GM19238 (cell line): ENCODE measurements around the gene ABCA12.
"Not testable (repeated sequence)": the region's sequence is repeated elsewhere in the genome, so short reads cannot be mapped to it uniquely, and the experiment has no call there.

Experiments
- DNase-seq: peaks from one replicate; pipeline ENCODE4 v3.0.0; 2011; ENCODE audit warnings: low spot score; ENCODE audit not compliant: insufficient read length

The ABCA12 gene

DNA sequence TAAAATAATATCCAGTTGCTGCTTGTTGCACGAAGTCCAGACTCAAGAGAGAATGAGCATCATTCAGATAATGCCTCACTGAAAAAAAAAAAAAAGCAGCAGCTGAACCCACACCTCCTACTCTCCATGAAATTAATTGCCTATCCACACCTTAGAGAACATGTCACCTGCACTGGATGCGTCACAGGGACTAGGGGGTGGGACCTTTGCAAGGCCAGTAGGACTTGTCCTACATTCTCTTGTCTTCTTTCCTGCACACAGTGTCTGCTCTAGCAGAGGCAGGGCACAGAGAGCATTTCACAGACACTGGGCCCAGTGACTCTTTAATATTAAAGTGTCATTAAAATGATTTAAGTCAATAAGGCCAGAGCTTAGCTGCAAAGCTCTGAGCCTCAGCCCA, at the start of gene ABCA12:
Gene ABCA12, minus strand, starts transcription at position 148 of the 400 bp plus-strand sequence. CDS start 418 bp downstream, outside the sequence.
- no peak for DNase-seq

- DNase-seq: no peak
Measured at GRCh38 chr2:215188078-215188477, 49.7 kb upstream of the ABCA12 start.

GRCh38 chr2:215186021-215186420, 47.6 kb upstream of the ABCA12 start:
- no peak for DNase-seq

DNA sequence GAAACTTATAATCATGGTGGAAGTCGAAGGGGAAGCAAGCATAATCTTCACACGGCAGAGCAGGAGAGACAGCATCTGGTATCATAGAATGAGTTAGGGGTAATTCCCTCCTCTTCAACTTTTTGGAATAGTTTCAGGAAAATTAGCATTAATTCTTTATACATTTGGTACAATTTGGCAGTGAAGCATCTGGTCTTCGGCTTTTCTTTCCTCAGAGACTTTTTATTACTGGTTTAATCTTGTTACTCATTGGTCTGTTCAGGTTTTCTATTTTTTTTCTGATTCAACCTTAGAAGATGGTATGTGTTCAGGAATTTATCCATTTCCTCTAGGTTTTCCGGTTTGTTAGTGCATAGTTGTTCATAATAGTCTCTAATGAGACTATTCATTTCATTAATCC, 39.7 kb upstream of the ABCA12 start:
- no peak for DNase-seq

DNA sequence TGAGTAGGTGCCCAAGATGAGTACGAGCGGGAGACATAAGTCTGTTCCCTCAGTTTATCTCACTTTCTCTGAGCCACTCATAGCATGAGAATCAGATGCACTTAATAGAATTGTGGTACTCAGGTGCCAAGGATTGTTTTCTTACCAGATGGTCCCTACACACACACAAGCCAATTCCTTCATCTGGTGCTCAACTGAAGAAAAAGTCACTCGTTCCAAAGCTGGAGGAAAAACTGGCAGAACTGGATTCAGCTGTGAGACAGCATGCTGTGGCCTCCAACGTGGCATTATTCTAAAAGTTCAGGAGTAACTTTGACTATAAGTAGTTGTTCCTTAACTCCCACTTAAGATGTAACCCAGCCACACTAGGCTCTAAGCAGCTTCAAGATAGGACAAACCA, 33.4 kb upstream of the ABCA12 start:
- DNase-seq: no peak

GRCh38 chr2:215171151-215171550, 32.7 kb upstream of the ABCA12 start:
- no peak for DNase-seq

- not testable (repeated sequence) for DNase-seq
Measured at GRCh38 chr2:215166505-215166904, 28.1 kb upstream of the ABCA12 start.

DNA sequence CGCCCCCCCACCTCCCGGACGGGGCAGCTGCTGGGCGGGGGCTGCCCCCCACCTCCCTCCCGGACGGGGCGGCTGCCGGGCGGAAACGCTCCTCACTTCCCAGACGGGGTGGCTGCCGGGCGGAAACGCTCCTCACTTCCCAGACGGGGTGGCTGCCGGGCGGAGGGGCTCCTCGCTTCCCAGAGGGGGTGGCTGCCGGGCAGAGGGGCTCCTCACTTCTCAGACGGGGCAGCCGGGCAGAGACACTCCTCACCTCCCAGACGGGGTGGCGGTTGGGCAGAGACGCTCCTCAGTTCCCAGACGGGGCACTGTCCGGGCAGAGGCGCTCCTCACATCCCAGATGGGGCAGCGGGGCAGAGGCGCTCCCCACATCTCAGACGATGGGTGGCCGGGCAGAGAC, 24.9 kb upstream of the ABCA12 start:
- DNase-seq: not testable (repeated sequence)

GRCh38 chr2:215161301-215161829, 22.9 kb upstream of the ABCA12 start:
- DNase-seq: no peak

GRCh38 chr2:215160081-215160480, 21.7 kb upstream of the ABCA12 start:
- no peak for DNase-seq

GRCh38 chr2:215156453-215156852, 18.0 kb upstream of the ABCA12 start:
- DNase-seq: no peak

DNA sequence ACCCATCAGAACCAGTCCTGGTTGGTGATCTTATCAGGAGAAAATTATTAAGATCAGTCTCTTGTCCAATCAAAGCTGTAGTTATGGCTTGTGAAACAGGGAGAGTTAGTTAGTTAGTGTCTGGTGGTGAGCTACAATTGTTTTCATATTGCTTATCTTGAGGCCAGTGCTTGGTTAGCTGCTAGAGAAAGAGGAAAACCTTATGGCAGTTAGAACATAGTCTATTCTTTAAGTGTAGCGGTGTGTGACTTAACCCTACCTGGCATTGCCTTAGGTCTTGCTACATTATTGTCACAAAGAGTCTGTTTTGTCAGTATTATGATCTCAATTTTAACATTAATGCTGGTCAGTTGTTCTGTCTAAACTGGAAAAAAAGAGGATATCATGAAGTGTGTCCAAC, 11.5 kb upstream of the ABCA12 start:
- DNase-seq: no peak

DNA sequence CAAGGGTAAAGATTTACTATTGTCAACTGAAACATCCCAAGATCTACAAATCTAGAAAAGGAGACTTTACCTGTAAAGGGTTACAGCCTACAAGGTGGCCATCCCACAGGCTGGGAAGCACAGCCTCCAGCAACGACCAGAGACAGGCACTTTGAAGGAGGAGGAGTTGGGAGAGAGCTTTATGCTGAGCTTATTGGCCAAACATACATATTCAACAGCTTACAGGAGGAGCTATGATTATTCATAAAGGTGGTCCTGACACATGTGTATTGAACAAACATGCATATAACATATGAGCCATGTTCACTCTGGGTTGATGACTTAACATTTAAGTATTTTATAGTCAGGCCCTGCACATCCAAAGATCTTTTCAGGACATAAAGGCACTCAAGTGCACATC, 11.1 kb upstream of the ABCA12 start:
- no peak for DNase-seq

- DNase-seq: no peak
Measured at GRCh38 chr2:215149060-215149459, 10.6 kb upstream of the ABCA12 start.

GRCh38 chr2:215145611-215146010, 7.2 kb upstream of the ABCA12 start:
- DNase-seq: no peak

- DNase-seq: no peak
Measured at GRCh38 chr2:215144106-215144875, 5.9 kb upstream of the ABCA12 start.

DNA sequence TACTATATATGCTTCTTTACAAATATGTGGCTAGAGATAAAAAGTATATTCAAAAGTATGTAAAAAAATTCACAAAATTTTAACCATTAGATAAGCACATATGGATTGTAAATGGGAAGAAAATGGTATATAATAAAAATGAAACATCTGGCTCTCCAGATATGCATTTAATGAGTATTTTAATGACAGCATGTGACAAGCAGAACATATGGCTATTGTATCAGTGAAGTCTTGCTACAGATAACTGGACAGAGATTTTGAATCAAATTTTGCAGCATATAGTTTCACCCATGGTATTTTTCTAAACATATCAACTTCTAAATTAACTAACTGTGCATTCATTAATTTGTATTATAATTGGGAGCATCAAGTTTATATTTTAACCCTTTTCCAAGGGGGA, 5.0 kb upstream of the ABCA12 start:
- no peak for DNase-seq

DNA sequence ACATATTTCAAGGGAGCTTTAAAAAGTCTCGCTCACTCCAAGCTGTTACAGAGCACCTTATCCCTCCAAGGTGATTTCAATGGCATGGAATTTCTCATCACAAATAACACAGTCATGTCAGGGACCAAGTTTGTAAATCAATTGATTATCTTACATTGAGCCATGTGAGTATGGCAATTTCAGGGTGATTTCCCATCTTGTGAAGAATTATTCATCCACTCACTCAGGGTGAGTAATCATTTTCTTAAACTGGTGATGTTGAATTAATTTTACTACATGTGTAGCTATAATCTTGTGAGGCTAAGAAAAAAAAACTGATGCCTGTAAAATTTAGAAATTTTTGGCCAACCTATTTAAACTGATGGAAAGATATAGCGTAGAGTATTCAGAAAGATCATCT, 3.3 kb upstream of the ABCA12 start:
- DNase-seq: no peak

DNA sequence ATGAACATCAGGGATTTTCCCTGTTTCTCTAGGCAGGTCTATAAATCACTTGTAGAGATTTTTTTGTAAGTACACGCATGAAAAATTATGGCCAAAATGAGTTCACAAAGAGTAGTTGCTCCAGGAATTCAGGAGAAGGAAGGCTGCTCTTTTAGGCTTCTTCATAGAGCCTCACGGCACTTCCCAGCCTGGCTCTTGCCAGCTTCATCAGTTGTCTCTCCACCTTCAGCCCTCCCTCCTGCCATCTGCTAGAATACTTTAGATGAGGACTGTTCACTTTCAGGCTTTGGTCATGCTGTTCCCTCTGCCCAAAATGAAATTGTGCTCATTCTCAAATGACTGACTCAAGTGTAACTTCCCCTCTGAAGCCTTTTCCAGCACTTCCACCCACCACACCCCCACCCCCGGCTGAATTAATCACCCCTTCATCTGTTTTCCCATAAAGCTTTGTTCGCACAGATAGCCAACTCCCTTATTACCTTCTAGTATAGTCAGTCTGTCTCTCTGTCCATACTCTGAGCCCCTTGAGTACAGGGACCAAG, 1.8 kb upstream of the ABCA12 start:
- no peak for DNase-seq

DNA sequence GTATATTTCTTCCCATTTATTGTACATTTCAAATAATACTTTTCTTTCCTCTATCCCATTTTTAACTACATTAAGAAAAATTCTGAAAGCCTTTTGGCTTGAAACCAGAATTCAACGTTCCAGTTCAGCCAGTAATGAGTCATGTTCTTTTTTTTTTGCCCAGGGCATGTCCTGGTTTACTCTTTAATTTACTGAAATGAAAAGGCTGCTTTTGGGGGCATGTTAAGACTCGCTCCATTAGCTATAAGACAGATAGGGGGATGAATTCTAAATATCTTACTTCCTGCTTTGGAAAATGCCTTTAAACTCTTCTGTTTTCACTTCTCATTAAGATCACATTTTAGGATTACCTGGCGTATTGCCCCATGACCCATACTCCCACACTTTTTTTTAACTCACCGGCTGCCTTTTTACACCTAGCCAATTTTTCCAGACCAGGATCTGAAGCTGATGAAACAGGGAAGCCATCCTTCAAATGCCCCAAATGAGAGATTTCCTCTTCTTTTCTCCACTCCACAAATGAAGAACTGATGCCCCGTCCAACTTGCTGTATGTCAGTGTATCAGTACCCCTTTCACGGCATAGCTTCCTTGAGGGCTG, 585 bp downstream of the ABCA12 start:
- no peak for DNase-seq

DNA sequence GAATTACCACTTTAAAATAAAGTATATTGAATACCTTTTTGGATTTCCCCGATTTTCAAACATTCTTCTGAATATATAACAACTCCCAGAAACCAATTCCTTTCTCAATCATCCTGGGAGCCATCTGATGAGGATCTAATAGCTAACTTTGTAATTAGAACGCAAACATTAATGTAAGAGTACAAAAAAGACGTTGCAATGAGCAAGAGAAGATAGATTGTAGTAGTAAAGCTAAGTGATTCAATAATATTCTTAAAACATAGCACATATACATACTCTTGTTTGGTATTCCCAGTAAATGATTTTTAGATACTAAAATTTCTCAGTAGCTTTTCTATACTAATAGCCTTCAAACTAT, 1.1 kb downstream of the ABCA12 start:
- DNase-seq: no peak

GRCh38 chr2:215136669-215137328, 1.6 kb downstream of the ABCA12 start:
- no peak for DNase-seq
